Activated CD8-positive, alpha-beta memory T cell treated with anti-CD3 and anti-CD28 coated beads for 4 hours (primary cell): Measurements from ENCODE around the gene AP1S1.
"Not testable (repeated sequence)": the region's sequence is repeated elsewhere in the genome, so short reads cannot be mapped to it uniquely, and the experiment has no call there.

Source experiments
- DNase-seq, 2 donors: peaks; one replicate each; pipeline ENCODE4 v3.0.0-alpha.2; 2020; ENCODE audit warnings: low read depth in 2 of 2

AP1S1 gene

GRCh38 chr7:101200862-101201599 is 46.8 kb downstream of the AP1S1 start, which contains the start of gene MOGAT3:
TSS of gene MOGAT3 (minus strand) at chr7:101201036. CDS start at chr7:101200854, 182 bp downstream.
- DNase-seq, result no peak

- DNase-seq, result no peak
Measured at GRCh38 chr7:101201695-101202602, 47.7 kb downstream of the AP1S1 start.

- DNase-seq, result no peak
Measured at GRCh38 chr7:101202603-101202918, 48.3 kb downstream of the AP1S1 start.

- not testable (repeated sequence) for DNase-seq
Measured at GRCh38 chr7:101203740-101204738, 49.8 kb downstream of the AP1S1 start.

GRCh38 chr7:101205901-101206664 is 51.8 kb downstream of the AP1S1 start:
- DNase-seq, result no peak

GRCh38 chr7:101206665-101207042 is 52.4 kb downstream of the AP1S1 start:
- DNase-seq, result no peak

- no peak for DNase-seq
Measured at GRCh38 chr7:101207459-101207858, 53.2 kb downstream of the AP1S1 start.

- DNase-seq, result no peak
Measured at GRCh38 chr7:101208794-101209193, 54.5 kb downstream of the AP1S1 start.

- no peak for DNase-seq
Measured at GRCh38 chr7:101210143-101210542, 55.9 kb downstream of the AP1S1 start.
